GM12878 (cell line): ENCODE data around the gene LRRC8B. TPM values are rescaled to one million over a fixed set of nuclear protein-coding genes. Genes with fewer than 3 reads are reported as not detected.

Experiments
- BCL3 ChIP-seq: IDR thresholded peaks from 2 replicates; pipeline ENCODE4 v1.6.1; 2011; ENCODE audit warnings: borderline replicate concordance, low read depth, mild to moderate bottlenecking, moderate library complexity, low read length; ENCODE audit not compliant: insufficient read depth, poor library complexity, severe bottlenecking
- NBN ChIP-seq: fragments of 450-650 bp; IDR thresholded peaks from 2 replicates; pipeline ENCODE4 v1.6.1; 2016
- SUZ12 ChIP-seq: fragments of 200-600 bp; sonication (generic); IDR thresholded peaks from one replicate; pipeline ENCODE4 v1.6.1; 2018; ENCODE audit warnings: antibody characterized with exemption, mild to moderate bottlenecking; ENCODE audit not compliant: unreplicated experiment
- TCF3 ChIP-seq: IDR thresholded peaks from 2 replicates; pipeline ENCODE4 v1.6.1; 2012; ENCODE audit warnings: low read depth, mild to moderate bottlenecking, low read length, borderline replicate concordance; ENCODE audit not compliant: insufficient read depth
- ZNF592 ChIP-seq: fragments of 450-650 bp; IDR thresholded peaks from 2 replicates; pipeline ENCODE4 v1.6.1; 2017; ENCODE audit warnings: mild to moderate bottlenecking, moderate library complexity
- polyA plus RNA-seq, 11 experiments: library from polyadenylated mRNA; depleted of rRNA in 4 of 11; unstranded in 6 of 11; stranded (reverse) in 5 of 11; fragments of >200 nt; fragmentation: Nextera tagmentation in 4 of 11; fragmentation: Illumina TruSeq in 1 of 11; extraction: Ambion mirVana in 4 of 11; extraction: Trizol in 1 of 11; gene quantifications; 1 replicate in 1 of 11; 2 replicates in 10 of 11; pipeline versions ENCODE4 v1.2.1 to v1.2.3, GENCODE V29; 2011 to 2016; ENCODE audit warnings: inconsistent platforms in 2 of 11, missing spikeins in 2 of 11, low read depth in 1 of 11
- total RNA-seq, 4 experiments: library from RNA; depleted of rRNA in 3 of 4; stranded (reverse); fragments of >200 nt in 3 of 4; fragmentation: Illumina TruSeq in 1 of 4; extraction: Trizol in 1 of 4; gene quantifications; 2 replicates each; pipeline versions ENCODE4 v1.2.1 to v1.2.3, GENCODE V29; 2013 to 2021

LRRC8B gene
- total and polyA plus RNA-seq, 10 of the 15 experiments (the other 5 are each of a cell fraction or from before 2014, with no cell fraction given): 1.3 to 9.2 (median 5.4) TPM

- TF ChIP-seq BCL3: no peak
- no peak for TF ChIP-seq ZNF592
- TF ChIP-seq NBN: no peak
- no peak for TF ChIP-seq SUZ12
- no peak for TF ChIP-seq TCF3
These were observed 5.9 kb downstream of the LRRC8B start (continued) for GRCh38 chr1:89530444-89531089.
